Upper lobe of left lung (tissue), 6 donors: ENCODE results near the gene REEP2. TPM values are rescaled to one million over a fixed set of nuclear protein-coding genes. Genes with fewer than 3 reads are reported as not detected.

Experiments used
- ATAC-seq, 2 donors: fragments of 200-7000 bp; cut with Tn5 transposase; one replicate each; pipeline ENCODE4 v1.9.1; 2022; ENCODE audit warnings: mild to moderate bottlenecking in 2 of 2, moderate library complexity in 2 of 2; ENCODE audit not compliant: low FRiP score in 2 of 2
- DNase-seq, 2 donors: peaks; one replicate each; pipeline ENCODE4 v3.0.0-alpha.2; 2019 to 2020
- H3K27ac ChIP-seq, 4 donors: fragments of 200-600 bp; sonication (generic); one replicate each; pipeline ENCODE4 v1.5.1; 2016 to 2019
- H3K27me3 ChIP-seq, 4 donors: fragments of 200-600 bp; sonication (generic); one replicate each; pipeline ENCODE4 v1.5.1; 2017 to 2019
- H3K36me3 ChIP-seq, 4 donors: fragments of 200-600 bp; sonication (generic); one replicate each; pipeline ENCODE4 v1.5.1; 2016 to 2019
- H3K4me1 ChIP-seq, 4 donors: fragments of 200-600 bp; sonication (generic); one replicate each; pipeline ENCODE4 v1.5.1; 2018 to 2019
- H3K4me3 ChIP-seq, 4 donors: fragments of 200-600 bp; sonication (generic); one replicate each; pipeline ENCODE4 v1.5.1; 2017 to 2019; ENCODE audit warnings: mild to moderate bottlenecking in 2 of 4, moderate library complexity in 1 of 4
- H3K9me3 ChIP-seq, 4 donors: fragments of 200-600 bp; sonication (generic); one replicate each; pipeline ENCODE4 v1.5.1; 2018 to 2019
- CTCF ChIP-seq, 6 experiments: fragments of 450-650 bp in 4 of 6; fragments of 200-600 bp in 2 of 6; sonication (generic) in 2 of 6; IDR thresholded peaks; one replicate each; pipeline ENCODE4 v1.5.1; 2016 to 2019; ENCODE audit warnings: antibody characterized with exemption in 6 of 6
- EP300 ChIP-seq, 4 donors: sonication (generic); formaldehyde crosslinking; IDR thresholded peaks; one replicate each; pipeline ENCODE4 v1.5.1; 2017; ENCODE audit warnings: antibody characterized with exemption in 4 of 4, control low read depth in 2 of 4
- POLR2A ChIP-seq, 4 donors: fragments of 450-650 bp; IDR thresholded peaks; one replicate each; pipeline ENCODE4 v1.5.1; 2016 to 2017; ENCODE audit warnings: antibody characterized with exemption in 4 of 4, mild to moderate bottlenecking in 2 of 4
- POLR2AphosphoS5 ChIP-seq, 2 donors: sonication (generic); formaldehyde crosslinking; IDR thresholded peaks; one replicate each; pipeline ENCODE4 v1.5.1; 2017; ENCODE audit warnings: antibody characterized with exemption in 2 of 2
- WGBS, 2 donors: methylation state at CpG; one replicate each; pipeline ENCODE4 v1.1.5; 2017 to 2018; 5-methylcytosine and 5-hydroxymethylcytosine counted together
- total RNA-seq, 6 donors: library from RNA; depleted of rRNA in 4 of 6; stranded (reverse); fragments of >200 nt in 4 of 6; gene quantifications; one replicate each; pipeline versions ENCODE4 v1.1.0 to v1.2.1, GENCODE V29; 2016 to 2021
- donor health status: DM: no; HTN: no; CAD: no; lungs with moderate emphysema.
- donor health status: DM: no; HTN: yes; CAD: no; lungs with severe emphysema.

REEP2 gene
- total RNA-seq, 6 donors from 2014 or later, result 0.33 to 3.2 (median 0.46) TPM; not detected in 1

GRCh38 chr5:138448481-138449398 lies 9.9 kb downstream of the REEP2 start:
- Histone ChIP-seq H3K4me3 (no peak overlapping the region), H3K27me3 (no peaks in the 10 kb centered on the region), H3K9me3 (no peaks in the 10 kb centered on the region), H3K36me3 (no peaks in the 10 kb centered on the region), H3K27ac (no peak overlapping the region), H3K4me1 (peaks cover 3 to 8% (median 7%) of the 10 kb centered on the region in 4 donors)
- TF ChIP-seq POLR2AphosphoS5 (IDR thresholded peaks at IDR 0.05) (no peak), CTCF (IDR thresholded peaks at IDR 0.05) (no peak), POLR2A (IDR thresholded peaks at IDR 0.05) (no peak), EP300 (IDR thresholded peaks at IDR 0.05) (no peak)
- DNase-seq (no peak), ATAC-seq (no peak)
- WGBS, 2 donors, result 79 to 83% methylated on average over 9 of the region's 9 CpGs

GRCh38 chr5:138449501-138450239 lies 10.8 kb downstream of the REEP2 start:
- Histone ChIP-seq H3K4me3 (no peak overlapping the region), H3K36me3 (no peaks in the 10 kb centered on the region), H3K27ac (no peak overlapping the region), H3K9me3 (no peaks in the 10 kb centered on the region), H3K27me3 (no peaks in the 10 kb centered on the region), H3K4me1 (peaks cover 3 to 8% (median 7%) of the 10 kb centered on the region in 4 donors)
- DNase-seq, result peak; percentile 91 to 92
- 13 to 20% methylated on average over 6 to 22 of the region's 22 CpGs for WGBS, 2 donors
- TF ChIP-seq EP300 (IDR thresholded peaks at IDR 0.05), result no peak
- TF ChIP-seq CTCF (IDR thresholded peaks at IDR 0.05), result peak; percentile 91 to 97 (median 96)
- ATAC-seq, result peak; percentile 90 to 96

- Histone ChIP-seq H3K27me3 (no peaks in the 10 kb centered on the region), H3K9me3 (no peaks in the 10 kb centered on the region), H3K4me3 (no peak overlapping the region), H3K4me1 (peaks cover 3 to 8% (median 7%) of the 10 kb centered on the region in 4 donors), H3K27ac (no peak overlapping the region), H3K36me3 (no peaks in the 10 kb centered on the region)
- DNase-seq, result no peak
- no peak for ATAC-seq
- 84 to 95% methylated on average over 5 of the region's 5 CpGs for WGBS, 2 donors
- no peak for TF ChIP-seq POLR2AphosphoS5 (IDR thresholded peaks at IDR 0.05)
- TF ChIP-seq CTCF (IDR thresholded peaks at IDR 0.05), result no peak
- no peak for TF ChIP-seq POLR2A (IDR thresholded peaks at IDR 0.05)
- no peak for TF ChIP-seq EP300 (IDR thresholded peaks at IDR 0.05)
Measured at GRCh38 chr5:138450971-138451370, 12.1 kb downstream of the REEP2 start.

- Histone ChIP-seq H3K27ac (no peak overlapping the region), H3K27me3 (no peaks in the 10 kb centered on the region), H3K4me3 (no peak overlapping the region), H3K9me3 (no peaks in the 10 kb centered on the region), H3K36me3 (no peaks in the 10 kb centered on the region), H3K4me1 (peaks cover 3 to 8% (median 7%) of the 10 kb centered on the region in 4 donors)
- 69 to 83% methylated on average over 3 to 6 of the region's 6 CpGs for WGBS, 2 donors
- DNase-seq, result no peak
- no peak for ATAC-seq
- no peak for TF ChIP-seq POLR2A (IDR thresholded peaks at IDR 0.05)
- TF ChIP-seq CTCF (IDR thresholded peaks at IDR 0.05), result no peak
- no peak for TF ChIP-seq EP300 (IDR thresholded peaks at IDR 0.05)
- no peak for TF ChIP-seq POLR2AphosphoS5 (IDR thresholded peaks at IDR 0.05)
Measured at GRCh38 chr5:138452720-138453119, 13.9 kb downstream of the REEP2 start.
